ENCODE data around the gene NUP42. TPM values are rescaled to one million over a fixed set of nuclear protein-coding genes. Genes with fewer than 3 reads are reported as not detected.

The NUP42 gene
- total and polyA plus RNA-seq, 2 of the 13 experiments (the other 11 are each of a cell fraction or from before 2014, with no cell fraction given) = 32.0 to 51.5 TPM

DNA sequence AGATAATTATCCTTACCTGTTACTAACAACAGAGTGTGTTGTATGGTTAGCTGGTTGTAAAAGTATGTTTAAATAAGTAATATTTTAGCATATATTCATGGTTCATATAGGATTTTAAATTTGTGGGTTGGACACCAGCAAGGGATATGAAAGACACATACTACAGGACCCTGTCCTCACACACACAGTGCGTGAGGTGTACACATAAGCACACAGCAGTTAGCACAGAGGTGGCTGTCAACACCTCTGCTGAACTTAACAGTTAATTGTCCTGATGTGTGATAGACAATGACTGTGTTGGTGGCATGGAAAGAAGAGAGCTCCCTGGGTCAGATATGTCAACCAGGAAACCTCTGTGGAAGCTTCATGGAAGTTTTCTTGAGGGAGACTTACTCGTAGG is 23.3 kb upstream of the NUP42 start:
- intact Hi-C loops (cut with micrococcal nuclease; ENCODE audit: unreplicated experiment) = no loop called here
- H3K4me2 ChIP-seq (ENCODE audit: low read depth, low read length) = no peak overlapping the region
- FAIRE-seq (no peak), ATAC-seq (no peak), DNase-seq (ENCODE audit: low spot score) (no peak)
- H3K4me1 ChIP-seq (ENCODE audit: insufficient read depth, low read length) = no peaks in the 10 kb centered on the region
- H3K4me3 ChIP-seq (replicated peaks in 1 of 3; ENCODE audit: insufficient read depth in 1 of 3, low read depth in 2 of 3, low read length in 3 of 3) = no peak overlapping the region
- ChIA-PET CTCF (ENCODE audit: low intra/inter-chr PET ratio, low total read pairs) (no interaction called here), POLR2A (no interaction called here)
- no peaks in the 10 kb centered on the region for H3K79me2 ChIP-seq (ENCODE audit: insufficient read depth, low read length)
- H3K27ac ChIP-seq (ENCODE audit: extremely low read length, insufficient read depth, low read length) = no peak overlapping the region
- no peaks in the 10 kb centered on the region for H3K36me3 ChIP-seq (replicated peaks in 1 of 2; ENCODE audit: control insufficient read depth in 1 of 2, insufficient read depth in 2 of 2, low read length in 2 of 2)
- H3K27me3 ChIP-seq (ENCODE audit: control insufficient read depth in 1 of 2, insufficient read depth in 2 of 2, low read length in 2 of 2) = no peaks in the 10 kb centered on the region
- 98% methylated on average over 2 of the region's 2 CpGs for WGBS (ENCODE audit: low lambda C conversion rate)
- in situ Hi-C loops (cut with HindIII; ENCODE audit: extremely low pct_ligation_motif_present, low pct_unique_long_range_greater_than_20kb) = no loop called here
- no peak overlapping the region for H3K9ac ChIP-seq (ENCODE audit: insufficient read depth, low read depth, low read length)
- TF ChIP-seq RFXANK (CRISPR knock-in tag; IDR thresholded peaks at IDR 0.05) (no peak), ZNF724P (CRISPR knock-in tag; IDR thresholded peaks at IDR 0.05; ENCODE audit: borderline replicate concordance) (no peak), FOXP1 (IDR thresholded peaks at IDR 0.05) (no peak), FOXP1 (CRISPR knock-in tag; IDR thresholded peaks at IDR 0.05) (no peak), ZNF225 (CRISPR knock-in tag; IDR thresholded peaks at IDR 0.05) (no peak), TBX3 (IDR thresholded peaks at IDR 0.05; ENCODE audit: borderline replicate concordance) (no peak), SP140L (CRISPR knock-in tag; IDR thresholded peaks at IDR 0.05; ENCODE audit: borderline replicate concordance) (no peak), KLF13 (CRISPR knock-in tag; IDR thresholded peaks at IDR 0.05) (no peak), ZNF567 (CRISPR knock-in tag; IDR thresholded peaks at IDR 0.05; ENCODE audit: borderline replicate concordance) (no peak)
- TF ChIP-seq, protein P1, sequence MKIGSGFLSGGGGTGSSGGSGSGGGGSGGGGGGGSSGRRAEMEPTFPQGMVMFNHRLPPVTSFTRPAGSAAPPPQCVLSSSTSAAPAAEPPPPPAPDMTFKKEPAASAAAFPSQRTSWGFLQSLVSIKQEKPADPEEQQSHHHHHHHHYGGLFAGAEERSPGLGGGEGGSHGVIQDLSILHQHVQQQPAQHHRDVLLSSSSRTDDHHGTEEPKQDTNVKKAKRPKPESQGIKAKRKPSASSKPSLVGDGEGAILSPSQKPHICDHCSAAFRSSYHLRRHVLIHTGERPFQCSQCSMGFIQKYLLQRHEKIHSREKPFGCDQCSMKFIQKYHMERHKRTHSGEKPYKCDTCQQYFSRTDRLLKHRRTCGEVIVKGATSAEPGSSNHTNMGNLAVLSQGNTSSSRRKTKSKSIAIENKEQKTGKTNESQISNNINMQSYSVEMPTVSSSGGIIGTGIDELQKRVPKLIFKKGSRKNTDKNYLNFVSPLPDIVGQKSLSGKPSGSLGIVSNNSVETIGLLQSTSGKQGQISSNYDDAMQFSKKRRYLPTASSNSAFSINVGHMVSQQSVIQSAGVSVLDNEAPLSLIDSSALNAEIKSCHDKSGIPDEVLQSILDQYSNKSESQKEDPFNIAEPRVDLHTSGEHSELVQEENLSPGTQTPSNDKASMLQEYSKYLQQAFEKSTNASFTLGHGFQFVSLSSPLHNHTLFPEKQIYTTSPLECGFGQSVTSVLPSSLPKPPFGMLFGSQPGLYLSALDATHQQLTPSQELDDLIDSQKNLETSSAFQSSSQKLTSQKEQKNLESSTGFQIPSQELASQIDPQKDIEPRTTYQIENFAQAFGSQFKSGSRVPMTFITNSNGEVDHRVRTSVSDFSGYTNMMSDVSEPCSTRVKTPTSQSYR (CRISPR knock-in tag; IDR thresholded peaks at IDR 0.05; ENCODE audit: borderline replicate concordance) = no peak
- TF ChIP-seq, protein P2, sequence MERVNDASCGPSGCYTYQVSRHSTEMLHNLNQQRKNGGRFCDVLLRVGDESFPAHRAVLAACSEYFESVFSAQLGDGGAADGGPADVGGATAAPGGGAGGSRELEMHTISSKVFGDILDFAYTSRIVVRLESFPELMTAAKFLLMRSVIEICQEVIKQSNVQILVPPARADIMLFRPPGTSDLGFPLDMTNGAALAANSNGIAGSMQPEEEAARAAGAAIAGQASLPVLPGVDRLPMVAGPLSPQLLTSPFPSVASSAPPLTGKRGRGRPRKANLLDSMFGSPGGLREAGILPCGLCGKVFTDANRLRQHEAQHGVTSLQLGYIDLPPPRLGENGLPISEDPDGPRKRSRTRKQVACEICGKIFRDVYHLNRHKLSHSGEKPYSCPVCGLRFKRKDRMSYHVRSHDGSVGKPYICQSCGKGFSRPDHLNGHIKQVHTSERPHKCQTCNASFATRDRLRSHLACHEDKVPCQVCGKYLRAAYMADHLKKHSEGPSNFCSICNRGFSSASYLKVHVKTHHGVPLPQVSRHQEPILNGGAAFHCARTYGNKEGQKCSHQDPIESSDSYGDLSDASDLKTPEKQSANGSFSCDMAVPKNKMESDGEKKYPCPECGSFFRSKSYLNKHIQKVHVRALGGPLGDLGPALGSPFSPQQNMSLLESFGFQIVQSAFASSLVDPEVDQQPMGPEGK (CRISPR knock-in tag; IDR thresholded peaks at IDR 0.05) = no peak
- TF ChIP-seq, protein P3, sequence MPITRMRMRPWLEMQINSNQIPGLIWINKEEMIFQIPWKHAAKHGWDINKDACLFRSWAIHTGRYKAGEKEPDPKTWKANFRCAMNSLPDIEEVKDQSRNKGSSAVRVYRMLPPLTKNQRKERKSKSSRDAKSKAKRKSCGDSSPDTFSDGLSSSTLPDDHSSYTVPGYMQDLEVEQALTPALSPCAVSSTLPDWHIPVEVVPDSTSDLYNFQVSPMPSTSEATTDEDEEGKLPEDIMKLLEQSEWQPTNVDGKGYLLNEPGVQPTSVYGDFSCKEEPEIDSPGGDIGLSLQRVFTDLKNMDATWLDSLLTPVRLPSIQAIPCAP (CRISPR knock-in tag; IDR thresholded peaks at IDR 0.05; ENCODE audit: low read depth) = no peak
- no peaks in the 10 kb centered on the region for H3K9me3 ChIP-seq (ENCODE audit: low read length)
- H2AFZ ChIP-seq (ENCODE audit: low read length) = no peak overlapping the region
- no TSS peak for BruUV-seq (replicated peaks)
- H4K20me1 ChIP-seq (ENCODE audit: insufficient read depth, low read length) = no peaks in the 10 kb centered on the region

Data from HepG2 (cell line).